GM19240 (cell line): ENCODE measurements around the gene ABHD17A.
A peak's percentile ranks its signal among the peaks of the same experiment; 100 is the strongest.
"Not testable (repeated sequence)": the region's sequence is repeated elsewhere in the genome, so short reads cannot be mapped to it uniquely, and the experiment has no call there.

ENCODE experiments used
- DNase-seq: peaks from one replicate; pipeline ENCODE4 v3.0.0; 2011; ENCODE audit warnings: low spot score; ENCODE audit not compliant: insufficient read length

Gene ABHD17A

GRCh38 chr19:1910177-1910576, 24.9 kb upstream of the ABHD17A start:
- DNase-seq: no peak

- DNase-seq: no peak
Measured at GRCh38 chr19:1909761-1910080, 24.4 kb upstream of the ABHD17A start.

- no peak for DNase-seq
Measured at GRCh38 chr19:1908364-1908678, 23.0 kb upstream of the ABHD17A start.

GRCh38 chr19:1907563-1908363, 22.5 kb upstream of the ABHD17A start:
- DNase-seq: no peak

GRCh38 chr19:1906985-1907562, 21.8 kb upstream of the ABHD17A start:
- no peak for DNase-seq

- no peak for DNase-seq
Measured at GRCh38 chr19:1905863-1906375, 20.6 kb upstream of the ABHD17A start.

- DNase-seq: peak; percentile 94
Measured at GRCh38 chr19:1905110-1905862, 20.0 kb upstream of the ABHD17A start, which contains the start of the genes ADAT3 and SCAMP4. TSS of gene ADAT3 (plus strand) at chr19:1905399. CDS start at chr19:1912048, 6,649 bp downstream. TSS of gene SCAMP4 (plus strand) at chr19:1905399. CDS start at chr19:1915020, 9,621 bp downstream.

GRCh38 chr19:1904860-1905109, 19.5 kb upstream of the ABHD17A start:
- no peak for DNase-seq

- DNase-seq: no peak
Measured at GRCh38 chr19:1902923-1903322, 17.6 kb upstream of the ABHD17A start.

GRCh38 chr19:1901940-1902404, 16.7 kb upstream of the ABHD17A start:
- no peak for DNase-seq

GRCh38 chr19:1896508-1896907, 11.2 kb upstream of the ABHD17A start:
- DNase-seq: no peak

GRCh38 chr19:1893791-1894190, 8.5 kb upstream of the ABHD17A start:
- no peak for DNase-seq

GRCh38 chr19:1889907-1890306, 4.6 kb upstream of the ABHD17A start:
- no peak for DNase-seq

- no peak for DNase-seq
Measured at GRCh38 chr19:1888385-1888784, 3.1 kb upstream of the ABHD17A start.

- not testable (repeated sequence) for DNase-seq
Measured at GRCh38 chr19:1886360-1886759, 1.1 kb upstream of the ABHD17A start.

GRCh38 chr19:1884719-1885334, 469 bp downstream of the ABHD17A start:
- no peak for DNase-seq

- no peak for DNase-seq
Measured at GRCh38 chr19:1884291-1884718, 991 bp downstream of the ABHD17A start.

GRCh38 chr19:1883784-1884183, 1.5 kb downstream of the ABHD17A start:
- DNase-seq: no peak

GRCh38 chr19:1882786-1883692, 2.3 kb downstream of the ABHD17A start:
- no peak for DNase-seq

- DNase-seq: no peak
Measured at GRCh38 chr19:1882089-1882785, 3.1 kb downstream of the ABHD17A start.
